ENCODE data around the gene ECD. TPM values are rescaled to one million over a fixed set of nuclear protein-coding genes. Genes with fewer than 3 reads are reported as not detected.
"Not testable (repeated sequence)": the region's sequence is repeated elsewhere in the genome, so short reads cannot be mapped to it uniquely, and the experiment has no call there.

ECD gene
- total RNA-seq, 1 donor from 2014 or later: 15.8 TPM

DNA sequence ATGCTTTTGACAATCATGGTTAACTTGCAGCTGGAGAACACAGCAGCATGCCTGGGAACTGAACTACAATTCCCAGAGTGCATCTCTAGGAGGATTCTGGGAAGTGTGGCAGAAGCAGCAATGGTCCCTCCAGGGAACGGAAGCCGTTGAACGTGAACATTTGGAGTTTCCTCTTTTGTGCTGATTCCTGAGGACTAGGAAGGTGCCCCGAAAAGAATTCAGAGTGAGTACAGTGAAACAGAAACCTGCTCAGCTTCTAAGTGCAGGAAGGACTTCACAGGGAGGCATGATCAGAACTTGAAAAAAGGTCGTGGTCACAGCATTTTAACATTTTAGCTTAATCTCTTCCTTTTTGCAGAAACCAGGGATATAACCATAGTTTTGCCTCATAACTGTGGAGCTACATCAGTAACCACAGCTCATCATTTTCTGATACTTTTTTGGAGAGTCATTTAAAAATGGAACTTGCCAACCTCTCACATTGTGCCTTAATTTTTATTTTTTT, 57.4 kb downstream of the ECD start, which contains the start of gene NUDT13:
Gene NUDT13, plus strand, starts transcription at position 111 of the 505 bp plus-strand sequence. CDS start 3,911 bp downstream, outside the sequence.
- H3K27ac ChIP-seq (replicated peaks): peak within 1 kb of the TSS; percentile 96
- no peaks in the 10 kb centered on the region for H3K9me3 ChIP-seq (replicated peaks)
- peaks cover 11% of the 10 kb centered on the region for H3K36me3 ChIP-seq
- peak; percentile 54 for DNase-seq
- intact Hi-C loops (cut with micrococcal nuclease): no loop called here
- TF ChIP-seq, protein P1, sequence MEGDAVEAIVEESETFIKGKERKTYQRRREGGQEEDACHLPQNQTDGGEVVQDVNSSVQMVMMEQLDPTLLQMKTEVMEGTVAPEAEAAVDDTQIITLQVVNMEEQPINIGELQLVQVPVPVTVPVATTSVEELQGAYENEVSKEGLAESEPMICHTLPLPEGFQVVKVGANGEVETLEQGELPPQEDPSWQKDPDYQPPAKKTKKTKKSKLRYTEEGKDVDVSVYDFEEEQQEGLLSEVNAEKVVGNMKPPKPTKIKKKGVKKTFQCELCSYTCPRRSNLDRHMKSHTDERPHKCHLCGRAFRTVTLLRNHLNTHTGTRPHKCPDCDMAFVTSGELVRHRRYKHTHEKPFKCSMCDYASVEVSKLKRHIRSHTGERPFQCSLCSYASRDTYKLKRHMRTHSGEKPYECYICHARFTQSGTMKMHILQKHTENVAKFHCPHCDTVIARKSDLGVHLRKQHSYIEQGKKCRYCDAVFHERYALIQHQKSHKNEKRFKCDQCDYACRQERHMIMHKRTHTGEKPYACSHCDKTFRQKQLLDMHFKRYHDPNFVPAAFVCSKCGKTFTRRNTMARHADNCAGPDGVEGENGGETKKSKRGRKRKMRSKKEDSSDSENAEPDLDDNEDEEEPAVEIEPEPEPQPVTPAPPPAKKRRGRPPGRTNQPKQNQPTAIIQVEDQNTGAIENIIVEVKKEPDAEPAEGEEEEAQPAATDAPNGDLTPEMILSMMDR (IDR thresholded peaks at IDR 0.05; ENCODE audit: borderline replicate concordance): no peak
- H3K4me3 ChIP-seq: peak within 1 kb of the TSS; percentile 73
- peaks cover 39% of the 10 kb centered on the region for H3K4me1 ChIP-seq
- H3K27me3 ChIP-seq (ENCODE audit: low read depth): no peaks in the 10 kb centered on the region

DNA sequence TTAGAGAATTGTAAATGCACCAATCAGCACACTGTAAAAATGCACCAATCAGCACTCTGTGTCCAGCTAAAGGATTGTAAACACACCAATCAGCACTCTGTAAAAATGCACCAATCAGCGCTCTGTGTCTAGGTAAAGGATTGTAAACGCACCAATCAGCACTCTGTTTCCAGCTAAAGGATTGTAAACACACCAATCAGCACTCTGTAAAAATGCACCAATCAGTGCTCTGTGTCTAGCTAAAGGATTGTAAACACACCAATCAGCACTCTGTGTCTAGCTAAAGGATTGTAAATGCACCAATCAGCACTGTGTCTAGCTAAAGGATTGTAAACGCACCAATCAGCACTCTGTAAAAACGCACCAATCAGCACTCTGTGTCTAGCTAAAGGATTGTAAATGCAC, 58.6 kb downstream of the ECD start:
- Histone ChIP-seq H3K4me1 (peaks cover 38% of the 10 kb centered on the region), H3K36me3 (peaks cover 11% of the 10 kb centered on the region)
- H3K4me3 ChIP-seq; H3K27ac ChIP-seq (replicated peaks); H3K27me3 ChIP-seq (ENCODE audit: low read depth); DNase-seq; H3K9me3 ChIP-seq (replicated peaks); intact Hi-C loops (cut with micrococcal nuclease): not testable (repeated sequence)

DNA sequence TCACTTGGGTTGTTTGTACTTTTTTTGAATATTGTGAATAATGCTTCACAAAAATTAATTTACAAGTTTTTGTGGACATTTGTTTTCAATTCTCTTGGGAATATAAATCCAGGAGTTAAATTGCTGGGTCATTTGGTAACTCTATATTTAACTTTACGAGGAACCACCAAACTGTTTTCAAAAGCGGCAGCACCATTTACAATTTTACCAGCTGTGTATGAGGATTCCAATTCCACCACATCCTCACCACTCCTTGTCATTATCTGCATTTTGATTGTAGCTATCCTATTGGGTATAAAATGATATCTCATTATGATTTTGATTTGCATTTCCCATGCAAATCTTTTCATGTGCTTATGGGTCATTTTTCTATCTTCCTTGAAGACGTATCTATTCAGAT, 61.5 kb downstream of the ECD start:
- TF ChIP-seq, protein P1 (IDR thresholded peaks at IDR 0.05; ENCODE audit: borderline replicate concordance): no peak
- no peaks in the 10 kb centered on the region for H3K27me3 ChIP-seq (ENCODE audit: low read depth)
- H3K36me3 ChIP-seq: peaks cover 11% of the 10 kb centered on the region
- H3K4me1 ChIP-seq: peaks cover 15% of the 10 kb centered on the region
- no peaks in the 10 kb centered on the region for H3K9me3 ChIP-seq (replicated peaks)
- no peak overlapping the region for H3K27ac ChIP-seq (replicated peaks)
- intact Hi-C loops (cut with micrococcal nuclease): no loop called here
- no peak overlapping the region for H3K4me3 ChIP-seq
- no peak for DNase-seq

DNA sequence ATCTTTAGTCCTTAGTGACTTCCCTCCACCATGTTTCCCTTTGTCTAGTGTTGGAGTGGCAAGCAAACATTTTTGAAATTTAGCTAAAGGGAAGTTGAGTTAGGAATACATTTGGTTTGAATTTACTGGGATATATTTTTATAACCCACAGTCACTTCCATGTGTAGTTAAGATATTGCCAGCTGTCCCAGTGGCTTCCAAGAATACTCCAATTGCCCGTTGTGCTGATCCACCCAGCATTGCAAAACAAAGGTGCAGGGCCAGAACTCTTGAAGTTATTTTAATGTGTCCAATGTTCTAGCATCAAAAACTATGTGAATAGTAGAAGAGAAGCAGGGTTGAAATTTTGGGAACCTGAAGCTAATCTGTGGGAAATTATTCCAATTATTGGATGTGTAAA, 68.7 kb downstream of the ECD start:
- intact Hi-C loops (cut with micrococcal nuclease): no loop called here
- no peak overlapping the region for H3K4me3 ChIP-seq
- TF ChIP-seq, protein P1 (IDR thresholded peaks at IDR 0.05; ENCODE audit: borderline replicate concordance): no peak
- H3K27ac ChIP-seq (replicated peaks): peak overlapping the region; percentile 95
- H3K36me3 ChIP-seq: peaks cover 8% of the 10 kb centered on the region
- no peak for DNase-seq
- peaks cover 41% of the 10 kb centered on the region for H3K4me1 ChIP-seq
- no peaks in the 10 kb centered on the region for H3K27me3 ChIP-seq (ENCODE audit: low read depth)
- H3K9me3 ChIP-seq (replicated peaks): no peaks in the 10 kb centered on the region

DNA sequence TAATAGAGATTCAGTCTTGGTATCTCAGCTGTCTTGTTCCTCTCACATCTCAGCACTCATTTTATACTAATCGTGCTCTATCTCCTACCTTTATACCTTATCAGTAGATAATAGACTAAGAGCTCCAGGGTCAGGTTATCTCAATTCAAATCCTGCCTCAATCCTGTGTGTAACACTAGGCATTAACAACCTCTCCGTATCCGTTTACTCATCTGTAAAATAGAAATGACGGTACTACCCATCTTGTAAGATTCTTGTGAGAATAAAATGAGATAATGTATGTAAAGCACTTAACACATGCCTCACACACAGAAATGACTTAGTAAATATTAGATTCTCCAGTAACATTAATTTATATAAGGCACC, 70.5 kb downstream of the ECD start:
- Histone ChIP-seq H3K4me1 (peaks cover 57% of the 10 kb centered on the region), H3K9me3 (replicated peaks) (no peaks in the 10 kb centered on the region), H3K4me3 (peak overlapping the region; percentile 78), H3K27me3 (ENCODE audit: low read depth) (no peaks in the 10 kb centered on the region), H3K27ac (replicated peaks) (peak overlapping the region; percentile 95), H3K36me3 (peaks cover 8% of the 10 kb centered on the region)
- DNase-seq: no peak
- intact Hi-C loops (cut with micrococcal nuclease): no loop called here
- TF ChIP-seq, protein P1 (IDR thresholded peaks at IDR 0.05; ENCODE audit: borderline replicate concordance): no peak

DNA sequence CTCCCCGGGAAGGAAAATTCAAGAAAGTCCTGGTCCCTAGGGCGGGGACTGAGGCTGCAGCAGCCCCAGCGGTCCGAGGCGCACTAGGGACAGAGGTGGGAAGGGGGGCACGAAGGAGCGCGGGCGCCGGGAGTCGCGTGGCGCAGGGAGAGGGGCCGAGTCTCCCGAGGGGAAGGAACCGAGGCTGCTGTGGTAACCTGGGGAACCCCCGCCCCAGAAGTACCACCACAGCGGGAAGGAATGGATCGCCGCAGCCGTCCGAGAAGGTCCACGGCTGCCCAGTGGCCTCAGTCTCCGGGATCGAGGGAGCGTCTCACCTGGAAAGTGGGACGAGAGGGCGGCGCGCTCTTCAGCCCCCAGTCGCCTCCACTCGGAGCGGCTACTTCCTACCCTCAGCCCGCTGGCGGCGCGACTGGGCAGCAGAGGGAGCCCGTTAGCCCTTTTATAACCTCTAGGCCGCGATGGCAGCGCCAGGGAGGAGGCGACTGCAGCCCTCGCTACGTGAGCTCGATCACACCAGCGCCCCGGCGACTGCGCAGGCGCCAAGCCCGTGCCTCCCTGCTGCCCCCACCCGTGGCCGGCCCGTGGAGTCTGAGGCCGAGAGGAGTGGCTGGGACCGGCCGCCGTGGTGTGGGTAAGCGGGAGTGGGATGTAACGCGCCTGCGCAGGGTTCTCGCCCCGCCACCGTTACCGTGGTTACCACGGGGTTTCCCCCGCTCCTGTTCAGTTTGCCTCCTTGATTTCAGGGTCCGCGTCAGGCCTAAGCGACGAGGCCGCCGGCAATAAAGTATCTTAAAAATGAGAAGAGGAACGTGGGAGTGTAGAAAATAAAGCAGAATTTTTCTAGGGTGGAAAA, 71.1 kb downstream of the ECD start, which contains the start of gene P4HA1:
Gene P4HA1, minus strand, starts transcription at position 418 of the 856 bp plus-strand sequence. CDS start 21,983 bp downstream, outside the sequence.
- intact Hi-C loops (cut with micrococcal nuclease): no loop called here
- peak within 1 kb of the TSS; percentile 78 for H3K4me3 ChIP-seq
- H3K4me1 ChIP-seq: peaks cover 63% of the 10 kb centered on the region
- no peaks in the 10 kb centered on the region for H3K27me3 ChIP-seq (ENCODE audit: low read depth)
- peak within 1 kb of the TSS; percentile 95 for H3K27ac ChIP-seq (replicated peaks)
- TF ChIP-seq, protein P1 (IDR thresholded peaks at IDR 0.05; ENCODE audit: borderline replicate concordance): peak; percentile 73
- peaks cover 8% of the 10 kb centered on the region for H3K36me3 ChIP-seq
- peak; percentile 100 for DNase-seq
- H3K9me3 ChIP-seq (replicated peaks): no peaks in the 10 kb centered on the region

All from left ventricle myocardium inferior (tissue), 1 donor.